K562 (cell line): Measurements from ENCODE around the gene MYO1F. TPM values are rescaled to one million over a fixed set of nuclear protein-coding genes. Genes with fewer than 3 reads are reported as not detected.

ENCODE experiments used
- ATAC-seq: fragments of 200-7000 bp; cut with Tn5 transposase; 3 replicates; pipeline ENCODE4 v1.9.1; 2020; ENCODE audit warnings: moderate library complexity
- Bru-seq: library from RNA; stranded (reverse); fragments of 400-500 nt; gene quantifications from one replicate; lab custom pipeline; 2021; lab: Mats Ljungman, UMichigan
- BruChase-seq, 2 experiments: library from RNA; stranded (reverse); fragments of 400-500 nt; gene quantifications; one replicate each; lab custom pipeline; 2021; lab: Mats Ljungman, UMichigan
- BruUV-seq: library from RNA; stranded (reverse); fragments of 400-500 nt; replicated peaks from 2 replicates; lab custom pipeline; 2021; lab: Mats Ljungman, UMichigan
- CTCF ChIA-PET: fragments of 300-600 bp; formaldehyde crosslinking; extraction: SDS; loops from one replicate; lab custom pipeline; 2021; ENCODE audit warnings: low intra/inter-chr PET ratio; lab: Yijun Ruan, JAX
- POLR2A ChIA-PET: fragments of 300-600, 350-650 bp; sonication (Branson Sonifier 250); formaldehyde crosslinking; extraction: SDS; loops from one replicate; lab custom pipeline; 2021; ENCODE audit warnings: antibody characterized with exemption, inconsistent platforms; lab: Yijun Ruan, JAX
- DNase-seq, 4 experiments: peaks; one replicate each; pipeline versions ENCODE4 v3.0.0 to v3.0.0-alpha.2; 2011 to 2018; ENCODE audit warnings: low spot score in 3 of 4, mixed read lengths in 3 of 4; ENCODE audit errors: extremely low read depth in 1 of 4
- FAIRE-seq: peaks from 2 replicates; lab custom pipeline; 2011; peaks lifted over from hg19 to GRCh38; lab: Jason Lieb, UNC
- H2AFZ ChIP-seq: 2 replicates; pipeline ENCODE4 v1.6.0; 2011; ENCODE audit warnings: low read depth, low read length, control low read depth, inconsistent platforms
- H3K27ac ChIP-seq: fragments of 200-600 bp; 3 replicates; pipeline ENCODE4 v1.8.0; 2011; ENCODE audit warnings: low read depth, mild to moderate bottlenecking, control low read depth, inconsistent platforms, low read length, moderate library complexity, mixed read lengths; ENCODE audit errors: extremely low read depth
- H3K27me3 ChIP-seq, 2 experiments: fragments of 300-600 bp in 1 of 2; 2 replicates in 1 of 2; 3 replicates in 1 of 2; pipeline versions ENCODE4 v1.6.0 to v1.8.0; 2011; ENCODE audit warnings: inconsistent platforms in 2 of 2, low read length in 2 of 2, mild to moderate bottlenecking in 1 of 2, mixed read lengths in 1 of 2, moderate library complexity in 1 of 2; ENCODE audit not compliant: control insufficient read depth in 2 of 2, insufficient read depth in 2 of 2
- H3K36me3 ChIP-seq: fragments of 300-600 bp; 3 replicates; pipeline ENCODE4 v1.8.0; 2011; ENCODE audit warnings: mild to moderate bottlenecking, low read length, inconsistent platforms; ENCODE audit not compliant: control insufficient read depth, insufficient read depth
- H3K4me1 ChIP-seq, 2 experiments: fragments of 200-600 bp in 1 of 2; replicated peaks in 1 of 2; 2 replicates in 1 of 2; 3 replicates in 1 of 2; pipeline versions ENCODE4 v1.5.1 to v1.8.0; 2011; ENCODE audit warnings: inconsistent platforms in 2 of 2, low read length in 2 of 2, mild to moderate bottlenecking in 1 of 2, mixed read lengths in 1 of 2, moderate library complexity in 1 of 2; ENCODE audit not compliant: control insufficient read depth in 2 of 2, insufficient read depth in 2 of 2
- H3K4me2 ChIP-seq: 2 replicates; pipeline ENCODE4 v1.6.1; 2011; ENCODE audit warnings: low read length, control low read depth, inconsistent platforms, mixed read lengths; ENCODE audit not compliant: insufficient read depth
- H3K4me3 ChIP-seq: fragments of 200-600 bp; sonication (generic), shearing (Covaris generic); 2 replicates; pipeline ENCODE4 v1.5.1; 2016; ENCODE audit warnings: control low read depth, inconsistent platforms
- H3K79me2 ChIP-seq: fragments of 200-600 bp; 3 replicates; pipeline ENCODE4 v1.8.0; 2011; ENCODE audit warnings: low read length, inconsistent platforms; ENCODE audit not compliant: control insufficient read depth, insufficient read depth
- H3K9ac ChIP-seq, 2 experiments: 2 replicates each; pipeline versions ENCODE4 v1.6.0 to v1.6.1; 2011; ENCODE audit warnings: low read depth in 2 of 2, low read length in 2 of 2, control low read depth in 1 of 2, inconsistent platforms in 1 of 2, mild to moderate bottlenecking in 1 of 2, mixed read lengths in 1 of 2; ENCODE audit not compliant: insufficient read depth in 1 of 2
- H3K9me1 ChIP-seq: one replicate; pipeline ENCODE4 v1.6.0; 2011; ENCODE audit warnings: inconsistent platforms, mild to moderate bottlenecking, low read length, moderate library complexity; ENCODE audit not compliant: control insufficient read depth, insufficient read depth
- H3K9me3 ChIP-seq: replicated peaks from 2 replicates; pipeline ENCODE4 v1.5.1; 2011; ENCODE audit warnings: low read depth, low read length, inconsistent platforms; ENCODE audit not compliant: control insufficient read depth, insufficient read depth
- H4K20me1 ChIP-seq: replicated peaks from 2 replicates; pipeline ENCODE4 v1.6.1; 2011; ENCODE audit warnings: low read length, inconsistent platforms, mixed read lengths; ENCODE audit not compliant: control insufficient read depth, insufficient read depth
- DDX20 ChIP-seq: fragments of 450-650 bp; IDR thresholded peaks from 2 replicates; pipeline ENCODE4 v1.6.1; 2016; ENCODE audit warnings: missing genetic modification characterization, low read depth, mild to moderate bottlenecking, missing compliant biosample characterization, moderate library complexity
- DNMT1 ChIP-seq: fragments of 450-650 bp; IDR thresholded peaks from 2 replicates; pipeline ENCODE4 v1.6.1; 2016; ENCODE audit warnings: antibody characterized with exemption, mild to moderate bottlenecking
- PHF8 ChIP-seq: fragments of 200-600 bp; sonication (generic); IDR thresholded peaks from 2 replicates; pipeline ENCODE4 v1.6.1; 2012; ENCODE audit warnings: mixed run types, mild to moderate bottlenecking, inconsistent platforms, low read length, moderate library complexity, borderline replicate concordance
- ZBTB7A ChIP-seq: IDR thresholded peaks from 2 replicates; pipeline ENCODE4 v1.6.1; 2011; ENCODE audit warnings: low read depth, mild to moderate bottlenecking, low read length, moderate library complexity, borderline replicate concordance; ENCODE audit not compliant: control insufficient read depth
- ZNF644 ChIP-seq: fragments of 200-800 bp; sonication (Bioruptor generic); IDR thresholded peaks from 2 replicates; pipeline ENCODE4 v1.6.1; 2016; ENCODE audit warnings: low read depth, missing genetic modification characterization, missing compliant biosample characterization
- WGBS: fragments of 100-300 bp; shearing (Covaris generic); methylation state at CpG from one replicate; pipeline ENCODE4 v1.1.6; 2016; ENCODE audit warnings: low coverage, mixed read lengths; ENCODE audit not compliant: insufficient coverage; ENCODE audit errors: missing lambda C conversion rate; 5-methylcytosine and 5-hydroxymethylcytosine counted together
- in situ Hi-C: fragments of 300-500 bp; cut with MboI; formaldehyde crosslinking; loops from 4 replicates; pipeline ENCODE4 v1.15.0; 2018; ENCODE audit warnings: inconsistent platforms, mixed read lengths
- intact Hi-C: fragments of 100-400 bp; cut with micrococcal nuclease; formaldehyde crosslinking; loops from 2 replicates; pipeline ENCODE4 v1.14.2; 2022
- long read RNA-seq, 3 experiments: library from polyadenylated mRNA in 2 of 3; library from RNA in 1 of 3; unstranded in 2 of 3; stranded (forward) in 1 of 3; transcript quantifications; one replicate each; pipeline ENCODE4 v2.0.0, GENCODE V29; 2019 to 2022
- polyA minus RNA-seq, 3 experiments: library from RNA; depleted of rRNA, polyadenylated mRNA; stranded (reverse); fragments of >200 nt; gene quantifications; 2 replicates each; pipeline ENCODE4 v1.2.3, GENCODE V29; 2011
- polyA plus RNA-seq, 8 experiments: library from polyadenylated mRNA; depleted of rRNA in 4 of 8; stranded (reverse) in 5 of 8; unstranded in 3 of 8; fragments of >200 nt; fragmentation: Nextera tagmentation in 2 of 8; fragmentation: Illumina TruSeq in 1 of 8; extraction: Ambion mirVana in 2 of 8; extraction: Trizol in 1 of 8; gene quantifications; 2 replicates each; pipeline versions ENCODE4 v1.2.1 to v1.2.3, GENCODE V29; 2011 to 2014; ENCODE audit warnings: inconsistent platforms in 1 of 8, missing spikeins in 1 of 8
- total RNA-seq, 7 experiments: library from RNA; depleted of rRNA in 6 of 7; stranded (reverse); fragments of >200 nt in 6 of 7; fragmentation: Illumina TruSeq in 2 of 7; extraction: Trizol in 2 of 7; gene quantifications; 2 replicates each; pipeline versions ENCODE4 v1.2.1 to v1.2.3, GENCODE V29; 2011 to 2021; ENCODE audit warnings: low replicate concordance in 1 of 7
- TF ChIP-seq, protein P1 (sequence below): fragments of 200-800 bp; sonication (Bioruptor generic); IDR thresholded peaks from 2 replicates; pipeline ENCODE4 v1.6.1; 2017; ENCODE audit warnings: missing genetic modification characterization, missing compliant biosample characterization

Gene MYO1F
- total RNA-seq (2011; cell fraction: chromatin; rRNA removed; ENCODE audit: low replicate concordance): 5.4 and 19.9 TPM in 2 replicates
- 7.4 and 10.8 TPM in 2 replicates for total RNA-seq (2011; cell fraction: nucleolus; rRNA removed)
- 7.2 and 14.7 TPM in 2 replicates for total RNA-seq (2011; cell fraction: nucleoplasm; rRNA removed)
- 2.0 and 5.7 TPM in 2 replicates for total RNA-seq (2014; rRNA removed)
- 2.6 and 2.8 TPM in 2 replicates for total RNA-seq (2014; rRNA removed; fragmentation: Illumina TruSeq; extraction: Trizol)
- total RNA-seq (2015; rRNA removed; fragmentation: Illumina TruSeq; extraction: Trizol): 8.1 and 9.4 TPM in 2 replicates
- total RNA-seq (2021): 4.5 and 6.0 TPM in 2 replicates
- 3.5 and 8.1 TPM in 2 replicates for polyA plus RNA-seq (2011; rRNA removed)
- polyA plus RNA-seq (2011; cell fraction: cytosol; rRNA removed): 4.3 and 17.3 TPM in 2 replicates
- 5.6 and 11.4 TPM in 2 replicates for polyA plus RNA-seq (2011; cell fraction: nucleus; rRNA removed)
- 10.8 and 26.9 TPM in 2 replicates for polyA plus RNA-seq (2012)
- polyA plus RNA-seq (2014; fragmentation: Illumina TruSeq; extraction: Trizol): 5.3 and 5.6 TPM in 2 replicates
- polyA plus RNA-seq (2014; fragmentation: Nextera tagmentation; extraction: Ambion mirVana): under 1 TPM; 0.78 to 0.82 TPM
- polyA plus RNA-seq (2014; rRNA removed): 3.0 and 4.3 TPM in 2 replicates
- polyA minus RNA-seq (2011; rRNA and poly(A)+ RNA removed): 3.7 and 10.6 TPM in 2 replicates
- 5.9 and 10.6 TPM in 2 replicates for polyA minus RNA-seq (2011; cell fraction: cytosol; rRNA and poly(A)+ RNA removed)
- polyA minus RNA-seq (2011; cell fraction: nucleus; rRNA and poly(A)+ RNA removed): 6.1 and 9.4 TPM in 2 replicates
- percentile 32 among the genes with signal in this experiment for Bru-seq, nascent RNA
- BruChase-seq, experiment 1, labeled RNA remaining after a 2-hour chase: percentile 31 among the genes with signal in this experiment
- BruChase-seq, experiment 2, labeled RNA remaining after a 6-hour chase: percentile 27 among the genes with signal in this experiment
- long read RNA-seq, experiment 1, partial matches to known transcripts: 3 of 5 reads
- long read RNA-seq, experiment 1, other reads (novel, unspliced or antisense): 2 of 5 reads
- long read RNA-seq, experiment 2, partial matches to known transcripts: 3 of 7 reads
- long read RNA-seq, experiment 2, other reads (novel, unspliced or antisense): 4 of 7 reads
- long read RNA-seq, experiment 3: 0 reads

DNA sequence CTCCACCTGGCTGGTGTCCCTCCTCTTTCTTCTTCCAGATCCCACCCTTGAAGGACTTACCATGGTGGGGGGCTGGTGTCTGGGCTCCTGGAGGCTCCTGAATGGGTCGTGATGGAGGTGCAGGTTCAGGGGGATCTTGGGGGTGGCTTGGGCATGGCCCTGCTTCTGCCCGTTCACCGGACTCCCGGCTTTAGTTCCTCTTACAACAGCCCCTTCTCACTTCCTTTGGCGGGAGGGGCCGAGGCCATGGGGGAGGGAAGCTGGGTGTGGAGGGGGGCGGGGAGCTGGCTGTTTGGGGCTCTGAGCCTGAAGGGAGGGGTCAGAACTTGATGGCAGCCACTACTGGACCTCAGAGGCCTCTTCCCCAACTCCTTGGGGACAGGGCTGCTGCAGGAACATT is at the start of gene MYO1F:
Gene MYO1F, minus strand, starts transcription at position 196 of the 400 bp plus-strand sequence. Its CDS starts 133 bp downstream, at position 63.
- peaks cover 0 to 17% of the 10 kb centered on the region in 2 experiments; a peak in 2 of 5 replicates for H3K27me3 ChIP-seq
- ChIA-PET CTCF (interaction anchor here (0.6 kb wide), 1 partner anchor 71 kb away, joined by 4 read pairs; no protein-coding TSS in a partner anchor), POLR2A (interaction anchor here (1.3 to 1.4 kb wide), 2 partner anchors 8 to 51 kb away, joined by 3 to 4 read pairs; no protein-coding TSS in a partner anchor)
- no peaks in the 10 kb centered on the region for H3K36me3 ChIP-seq
- H3K27ac ChIP-seq: no peak within 1 kb of the TSS
- intact Hi-C loops (loop anchor here (5.0 to 10.0 kb wide), 2 partner anchors 162 to 225 kb away; partner anchors contain the start of gene MARCHF2), in situ Hi-C loops (no loop called here)
- DNase-seq (peak; percentile 45 to 58 (median 48)), FAIRE-seq (no peak), ATAC-seq (peak; percentile 19; the same call in 1 of the 3 replicates)
- H3K9me1 ChIP-seq: no peaks in the 10 kb centered on the region
- H3K4me3 ChIP-seq: no peak within 1 kb of the TSS; the same call in 1 of the 2 replicates
- no peaks in the 10 kb centered on the region for H3K9me3 ChIP-seq
- H3K4me2 ChIP-seq: peak within 1 kb of the TSS; percentile 40
- H3K79me2 ChIP-seq: no peaks in the 10 kb centered on the region
- no peak for TF ChIP-seq DDX20
- no peak for TF ChIP-seq DNMT1
- TF ChIP-seq ZNF644 (tag): no peak
- TF ChIP-seq PHF8: peak; percentile 50; the same call in 1 of the 2 replicates
- TF ChIP-seq ZBTB7A: no peak
- TF ChIP-seq, protein P1, sequence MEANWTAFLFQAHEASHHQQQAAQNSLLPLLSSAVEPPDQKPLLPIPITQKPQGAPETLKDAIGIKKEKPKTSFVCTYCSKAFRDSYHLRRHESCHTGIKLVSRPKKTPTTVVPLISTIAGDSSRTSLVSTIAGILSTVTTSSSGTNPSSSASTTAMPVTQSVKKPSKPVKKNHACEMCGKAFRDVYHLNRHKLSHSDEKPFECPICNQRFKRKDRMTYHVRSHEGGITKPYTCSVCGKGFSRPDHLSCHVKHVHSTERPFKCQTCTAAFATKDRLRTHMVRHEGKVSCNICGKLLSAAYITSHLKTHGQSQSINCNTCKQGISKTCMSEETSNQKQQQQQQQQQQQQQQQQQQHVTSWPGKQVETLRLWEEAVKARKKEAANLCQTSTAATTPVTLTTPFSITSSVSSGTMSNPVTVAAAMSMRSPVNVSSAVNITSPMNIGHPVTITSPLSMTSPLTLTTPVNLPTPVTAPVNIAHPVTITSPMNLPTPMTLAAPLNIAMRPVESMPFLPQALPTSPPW (CRISPR knock-in tag): peak; percentile 89
- WGBS: 0% methylated on average over 6 of the region's 7 CpGs
- H4K20me1 ChIP-seq: no peaks in the 10 kb centered on the region
- peak within 1 kb of the TSS; percentile 63; the same call in 1 of the 2 replicates for H2AFZ ChIP-seq
- H3K9ac ChIP-seq: peak within 1 kb of the TSS in 1 of 2 experiments; percentile 81; a peak in 2 of 4 replicates
- BruUV-seq: no TSS peak
- H3K4me1 ChIP-seq: peaks cover 15 to 37% of the 10 kb centered on the region in 2 experiments
